NCI-H2171 (cell line): ENCODE results near the gene EMC10.
"Not testable (repeated sequence)": the region's sequence is repeated elsewhere in the genome, so short reads cannot be mapped to it uniquely, and the experiment has no call there.

Experiments used
- DNase-seq: peaks from one replicate; lab custom pipeline; 2025; lab: John Stamatoyannopoulos, UW

The EMC10 gene

DNA sequence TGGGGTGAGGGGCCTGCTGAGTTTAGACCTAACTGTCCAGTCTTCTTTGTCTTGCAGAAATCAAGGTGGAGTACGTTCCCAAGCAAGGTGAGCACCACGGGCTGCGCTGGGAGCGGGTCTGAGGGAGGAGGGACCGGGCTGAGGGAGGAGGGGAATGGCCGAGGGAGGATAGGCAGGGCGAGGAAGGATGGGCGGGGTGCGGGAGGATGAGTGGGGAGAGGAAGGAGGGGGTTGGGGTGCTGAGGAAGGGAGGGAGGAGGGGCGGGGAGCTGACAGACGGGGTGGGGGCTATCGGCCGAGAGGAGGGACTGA is 25.1 kb upstream of the EMC10 start:
- no peak for DNase-seq

DNA sequence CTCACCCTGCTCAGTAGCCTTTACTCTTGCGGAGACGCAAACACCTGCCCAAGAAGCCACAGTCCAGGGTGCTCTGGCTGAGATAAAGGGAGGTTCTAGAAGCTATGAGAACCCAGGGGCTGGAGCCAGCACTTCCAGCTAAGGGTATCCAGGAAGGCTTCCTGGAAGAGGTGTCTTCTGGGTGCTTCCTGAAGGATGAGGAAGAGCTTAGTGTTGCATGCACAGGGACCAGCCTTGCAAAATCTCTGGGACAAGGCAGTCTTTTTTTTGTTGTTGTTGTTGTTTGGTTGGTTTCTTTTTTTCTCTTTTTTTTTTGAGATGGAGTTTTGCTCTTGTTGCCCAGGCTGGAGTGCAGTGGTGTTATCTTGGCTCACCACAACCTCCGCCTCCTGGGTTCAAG is 23.1 kb upstream of the EMC10 start:
- DNase-seq, result no peak

DNA sequence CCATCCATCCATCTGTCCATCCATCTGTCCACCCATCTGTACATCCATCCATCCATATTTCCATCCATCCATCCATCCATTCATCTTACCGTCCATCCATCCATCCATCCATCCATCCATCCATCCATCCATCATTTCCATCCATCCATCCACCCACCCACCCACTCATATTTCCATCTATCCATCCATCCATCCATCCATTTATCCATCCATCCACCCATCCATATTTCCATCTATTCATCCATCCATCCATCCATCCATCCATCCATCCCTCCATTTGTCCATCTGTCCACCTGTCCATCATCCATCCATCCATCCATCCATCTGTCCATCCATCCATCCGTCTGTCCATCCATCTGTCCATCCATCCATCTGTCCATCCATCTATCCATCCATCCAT is 20.3 kb upstream of the EMC10 start:
- DNase-seq, result no peak

DNA sequence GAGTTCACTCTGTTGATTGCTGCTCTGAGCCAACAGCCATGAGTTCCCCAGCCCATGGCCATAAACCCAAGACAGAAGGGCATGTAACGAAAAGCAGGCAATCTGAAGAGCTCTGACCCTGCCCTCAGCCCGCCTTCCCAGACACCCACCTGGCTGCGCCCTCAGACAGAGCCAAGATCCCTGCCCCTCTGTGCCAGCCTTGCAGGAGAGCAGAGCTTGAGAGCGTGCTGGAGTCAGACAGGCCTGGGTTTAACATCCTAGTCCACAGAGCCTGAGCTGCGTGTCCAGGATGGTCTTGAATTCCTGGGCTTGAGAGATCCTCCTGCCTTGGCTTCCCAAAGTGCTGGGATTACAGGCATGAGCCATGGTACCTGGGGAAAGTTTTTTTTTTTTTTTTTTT is 19.0 kb upstream of the EMC10 start:
- no peak for DNase-seq

DNA sequence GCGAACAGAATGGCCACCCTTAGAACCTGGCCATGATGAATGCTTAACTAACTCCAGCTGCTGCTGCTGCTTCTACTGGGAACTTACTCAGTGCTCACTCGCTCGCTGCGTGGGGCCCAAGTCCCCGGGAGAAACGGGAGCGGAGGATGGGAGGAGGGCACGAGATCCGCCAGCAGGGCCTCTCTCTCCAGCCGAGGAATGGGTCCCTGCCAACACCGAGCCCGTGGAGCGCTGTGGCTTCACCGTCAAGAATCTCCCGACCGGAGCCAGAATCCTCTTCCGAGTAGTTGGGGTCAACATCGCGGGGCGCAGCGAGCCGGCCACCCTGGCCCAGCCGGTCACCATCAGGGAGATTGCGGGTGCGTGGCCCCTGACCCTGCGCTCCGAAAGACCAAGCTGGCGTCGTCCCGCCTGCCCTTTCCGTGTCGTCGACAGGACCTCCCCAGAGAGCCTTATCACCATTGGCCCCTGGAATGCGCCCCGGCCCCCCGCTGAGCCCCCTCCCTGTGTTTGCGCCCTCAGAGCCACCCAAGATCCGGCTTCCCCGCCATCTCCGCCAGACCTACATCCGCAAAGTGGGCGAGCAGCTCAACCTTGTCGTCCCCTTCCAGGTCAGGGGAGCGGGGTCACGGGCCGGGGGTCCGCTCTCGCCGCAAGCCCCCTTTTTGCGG is 17.8 kb upstream of the EMC10 start:
- DNase-seq, result no peak

GRCh38 chr19:50459067-50459456 is 17.2 kb upstream of the EMC10 start:
- no peak for DNase-seq

- no peak for DNase-seq
Measured at GRCh38 chr19:50459638-50460037, 16.7 kb upstream of the EMC10 start.

- DNase-seq, result no peak
Measured at GRCh38 chr19:50460161-50460765, 16.0 kb upstream of the EMC10 start.

DNA sequence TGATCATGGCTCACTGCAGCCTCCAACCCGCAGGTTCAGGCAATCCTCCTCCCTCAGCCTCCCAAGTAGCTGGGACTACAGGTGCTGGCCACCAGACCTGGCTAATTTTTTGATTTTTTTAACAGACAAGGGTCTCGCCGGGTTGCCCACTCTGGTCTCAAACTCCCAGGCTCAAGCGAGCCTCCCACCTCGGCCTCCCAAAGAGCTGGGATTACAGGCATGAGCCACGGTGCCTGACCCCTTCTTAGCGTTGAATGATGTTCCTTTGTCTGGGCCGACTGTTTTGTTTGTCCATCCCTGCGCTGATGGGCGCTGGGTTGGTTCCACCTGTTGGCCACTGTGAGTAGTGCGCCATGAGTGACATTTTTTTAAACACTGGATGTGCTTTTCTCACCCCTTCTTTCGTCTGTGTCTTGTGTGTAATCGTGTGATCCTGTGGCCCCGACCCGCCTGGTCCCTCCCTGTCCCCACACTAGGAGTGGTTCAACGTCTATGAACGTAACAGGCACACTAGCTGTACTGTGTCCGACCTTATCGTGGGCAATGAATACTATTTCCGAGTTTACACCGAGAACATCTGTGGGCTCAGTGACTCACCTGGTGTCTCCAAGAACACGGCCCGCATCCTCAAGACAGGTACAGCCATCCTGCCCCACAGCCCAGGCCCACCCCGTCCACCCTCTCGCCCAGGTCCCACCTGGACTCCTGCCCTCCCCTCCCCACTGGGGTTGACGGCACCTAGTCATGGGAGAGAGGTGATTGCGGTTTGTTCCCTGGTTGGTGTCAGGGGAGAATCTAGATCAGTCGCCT is 15.0 kb upstream of the EMC10 start:
- DNase-seq, result peak; percentile 29

GRCh38 chr19:50462970-50463369 is 13.3 kb upstream of the EMC10 start:
- DNase-seq, result no peak

DNA sequence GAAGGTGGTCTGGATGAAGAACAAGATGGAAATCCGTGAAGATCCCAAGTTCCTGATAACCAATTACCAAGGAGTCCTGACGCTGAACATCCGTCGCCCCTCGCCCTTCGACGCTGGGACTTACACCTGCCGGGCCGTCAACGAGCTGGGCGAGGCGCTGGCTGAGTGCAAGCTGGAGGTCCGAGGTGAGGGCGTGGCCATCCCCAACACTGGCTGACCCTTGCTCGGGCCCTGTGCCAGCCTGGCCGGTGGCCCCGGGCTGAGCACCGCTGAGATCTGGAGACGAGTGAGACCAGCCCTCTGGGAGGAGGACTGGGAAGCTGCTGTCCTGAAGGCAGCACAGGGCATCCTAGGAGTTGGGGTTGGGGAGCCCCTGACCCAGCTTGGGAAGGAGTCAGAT is 12.0 kb upstream of the EMC10 start:
- no peak for DNase-seq

- DNase-seq, result no peak
Measured at GRCh38 chr19:50465000-50465399, 11.3 kb upstream of the EMC10 start.

GRCh38 chr19:50465986-50466705 is 10.2 kb upstream of the EMC10 start:
- DNase-seq, result no peak

DNA sequence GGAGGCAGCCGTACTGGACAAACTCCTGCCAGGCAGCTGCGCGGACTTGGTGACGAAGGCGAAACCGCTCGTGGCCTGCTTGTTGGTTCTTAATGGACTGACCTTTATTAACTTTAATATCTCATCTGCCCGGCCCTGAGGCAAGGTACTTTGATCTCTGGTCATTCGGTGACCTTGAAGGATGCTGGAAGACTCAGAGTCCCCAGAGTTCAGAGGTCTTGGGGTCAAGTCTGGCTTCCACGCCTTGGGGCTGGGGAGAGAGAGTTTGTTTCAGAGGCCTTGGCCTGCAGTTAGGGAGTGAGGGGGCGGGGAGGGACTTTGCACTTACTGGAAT is 9.6 kb upstream of the EMC10 start:
- no peak for DNase-seq

DNA sequence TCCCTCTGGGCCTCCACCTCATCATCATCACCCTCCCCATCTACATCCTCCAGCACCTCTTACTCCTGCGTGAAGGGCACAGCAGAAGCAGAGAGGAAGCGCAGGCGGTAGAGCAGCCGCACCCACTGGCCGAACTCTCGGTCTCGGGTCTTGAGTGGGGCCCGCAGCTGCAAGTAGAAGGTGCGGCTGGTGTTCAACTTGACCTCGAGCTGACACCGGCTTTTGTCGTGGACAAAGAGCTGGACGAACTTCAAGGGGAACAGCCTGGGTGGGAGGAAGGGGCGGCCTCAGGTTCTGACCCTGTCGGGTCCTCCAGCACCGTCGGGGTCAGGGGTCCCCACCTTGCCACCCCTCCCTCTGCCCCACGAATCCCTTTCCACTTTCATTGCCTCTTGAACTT is 8.7 kb upstream of the EMC10 start:
- no peak for DNase-seq

DNA sequence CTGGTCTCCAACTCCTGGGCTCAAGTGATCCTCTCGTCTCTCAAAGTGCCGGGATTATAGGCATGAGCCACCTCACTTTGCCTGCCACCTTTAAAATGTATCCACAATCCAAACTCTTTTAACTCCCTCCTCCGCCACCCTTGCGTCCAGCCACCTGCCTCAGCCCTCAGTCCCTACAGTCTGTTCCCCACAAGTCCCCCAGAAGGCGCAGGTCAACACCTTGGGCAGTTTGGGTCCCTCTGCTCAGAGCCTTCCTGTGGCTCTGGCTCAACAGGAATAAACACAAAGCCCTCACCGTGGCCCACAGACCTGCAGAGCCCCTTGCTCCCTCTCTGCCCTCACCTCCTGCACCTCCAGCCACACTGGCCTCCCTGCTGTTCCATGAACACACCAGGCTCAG is 7.5 kb upstream of the EMC10 start:
- no peak for DNase-seq

- not testable (repeated sequence) for DNase-seq
Measured at GRCh38 chr19:50473336-50473735, 3.0 kb upstream of the EMC10 start.

DNA sequence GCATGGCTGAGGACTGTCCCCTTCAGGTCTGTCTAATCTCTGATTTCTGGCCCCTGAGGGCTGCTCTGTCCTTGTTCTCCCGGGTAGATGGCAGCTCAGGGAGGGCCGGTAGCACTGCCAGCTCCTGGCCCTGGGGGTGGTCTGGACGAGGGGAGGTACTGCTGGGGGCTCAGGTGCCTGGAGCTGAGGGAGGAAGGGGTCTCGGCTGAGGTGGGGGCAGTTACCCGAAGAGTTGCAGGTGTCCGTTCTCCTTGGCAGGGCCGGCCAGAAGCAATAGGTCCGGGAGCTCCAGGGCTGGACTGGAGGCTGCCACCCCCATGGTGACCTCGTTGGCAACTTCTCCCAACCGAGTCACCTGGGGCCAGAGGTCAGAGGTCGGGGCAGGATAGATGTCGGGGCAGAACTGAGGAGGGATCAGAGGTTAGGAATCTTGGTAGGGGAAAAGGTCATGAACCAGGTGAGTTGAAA is 1.2 kb upstream of the EMC10 start:
- DNase-seq, result no peak

DNA sequence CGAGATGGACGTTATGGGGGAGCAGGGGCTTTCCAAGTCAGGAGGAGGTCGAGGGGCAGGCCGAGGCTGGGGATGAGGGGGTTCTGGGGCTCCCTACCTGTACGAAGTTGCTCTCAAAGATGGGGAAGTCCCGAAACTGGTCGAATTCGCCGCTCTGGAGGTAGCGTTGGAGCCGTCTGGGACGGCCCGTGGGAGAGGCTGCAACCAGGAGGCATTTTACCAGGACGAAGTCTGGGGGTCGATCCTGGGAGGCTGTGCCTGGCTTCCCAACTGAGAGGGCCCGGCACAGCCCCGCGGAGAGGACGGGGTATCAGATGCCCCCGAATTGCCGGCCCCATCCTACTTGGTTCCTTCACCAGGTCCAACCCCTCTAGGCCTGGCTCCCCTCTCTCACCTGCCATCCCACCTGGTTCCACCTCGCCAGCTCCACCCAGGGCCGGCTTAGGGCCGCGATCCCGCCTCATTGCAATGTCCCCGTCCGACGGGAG is 527 bp upstream of the EMC10 start:
- no peak for DNase-seq

- no peak for DNase-seq
Measured at GRCh38 chr19:50476907-50477238, 566 bp downstream of the EMC10 start.

- no peak for DNase-seq
Measured at GRCh38 chr19:50477751-50478515, 1.6 kb downstream of the EMC10 start.
